Stimulated activated CD4-positive, alpha-beta T cell treated with anti-CD3 and anti-CD28 coated beads, Interleukin-1b, Interleukin-23, amount 100 ng/mL, for 48 hours (primary cell): ENCODE data around the gene IQCE.
"Not testable (repeated sequence)": the region's sequence is repeated elsewhere in the genome, so short reads cannot be mapped to it uniquely, and the experiment has no call there.

ENCODE experiments used
- DNase-seq: peaks from one replicate; pipeline ENCODE4 v3.0.0-alpha.2; 2020

Gene IQCE

GRCh38 chr7:2580636-2581035, 21.9 kb downstream of the IQCE start:
- no peak for DNase-seq

DNA sequence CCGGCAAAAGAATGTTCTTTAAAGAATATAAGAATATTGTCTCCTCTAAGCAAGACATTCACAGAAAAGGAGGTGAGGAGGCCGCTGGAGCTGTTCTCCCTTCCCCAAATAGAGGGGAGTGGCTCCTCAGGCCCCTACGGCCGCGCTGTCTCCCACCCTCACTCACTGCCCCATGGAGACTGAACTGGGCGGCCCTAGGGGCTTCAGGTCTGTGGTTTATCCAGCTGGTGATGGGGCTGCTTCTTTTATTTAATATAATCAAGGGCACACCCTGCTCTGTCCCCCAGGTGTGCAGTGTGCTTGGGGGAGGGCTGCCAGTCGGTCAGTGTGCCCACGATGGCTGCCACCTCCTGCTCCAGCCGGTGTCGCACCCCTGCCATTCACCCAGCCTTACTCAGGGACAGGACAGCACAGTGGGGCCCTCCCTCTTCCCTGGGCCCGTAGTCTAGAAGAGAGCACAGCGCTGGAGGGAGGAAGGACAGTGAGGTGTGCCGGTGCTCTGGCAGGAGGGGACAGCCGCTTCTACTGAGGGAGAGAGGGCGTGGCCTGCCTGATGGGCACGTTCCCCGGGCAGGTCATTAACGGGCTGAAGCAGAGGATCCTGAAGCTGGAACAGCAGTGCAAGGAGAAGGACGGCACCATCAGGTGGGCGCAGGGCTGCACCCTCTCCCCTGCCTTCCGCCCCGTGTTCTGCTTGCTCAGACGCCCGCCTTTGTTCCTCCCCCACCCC, 23.4 kb downstream of the IQCE start:
- no peak for DNase-seq

DNA sequence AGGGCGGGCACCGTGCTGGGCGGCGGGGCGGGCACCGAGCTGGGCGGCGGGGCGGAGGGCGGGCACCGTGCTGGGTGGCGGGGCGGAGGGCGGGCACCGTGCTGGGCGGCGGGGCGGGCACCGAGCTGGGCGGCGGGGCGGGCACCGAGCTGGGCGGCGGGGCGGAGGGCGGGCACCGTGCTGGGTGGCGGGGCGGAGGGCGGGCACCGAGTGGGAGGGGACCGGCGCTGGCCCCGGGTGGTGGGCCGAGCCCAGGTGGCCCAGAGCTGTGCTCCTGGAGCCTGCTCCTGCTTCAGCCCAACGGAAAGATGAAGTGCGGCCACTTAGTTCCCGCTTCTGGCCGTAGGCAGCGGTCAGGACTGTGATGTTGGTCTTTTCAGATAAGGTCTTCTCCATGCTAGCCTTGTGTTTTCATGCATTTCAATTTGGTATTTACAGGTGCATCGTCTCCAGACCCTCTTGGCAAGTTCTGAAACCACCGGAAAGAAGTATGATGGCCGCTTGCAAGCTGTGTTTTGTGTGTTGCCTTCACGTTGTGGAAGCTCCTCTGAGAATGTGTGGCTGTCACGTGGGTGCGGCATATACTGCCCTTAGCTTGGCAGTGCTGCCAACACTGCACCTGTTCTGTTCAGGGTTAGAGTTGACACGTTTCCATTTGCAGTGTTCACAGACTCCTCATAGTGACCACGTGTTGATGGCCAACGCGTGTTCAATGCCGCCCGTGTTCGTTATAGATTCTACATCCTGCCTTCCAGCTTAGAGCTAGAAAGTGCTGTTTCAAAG, 25.2 kb downstream of the IQCE start:
- DNase-seq, result no peak

- no peak for DNase-seq
Measured at GRCh38 chr7:2585446-2585845, 26.7 kb downstream of the IQCE start.

DNA sequence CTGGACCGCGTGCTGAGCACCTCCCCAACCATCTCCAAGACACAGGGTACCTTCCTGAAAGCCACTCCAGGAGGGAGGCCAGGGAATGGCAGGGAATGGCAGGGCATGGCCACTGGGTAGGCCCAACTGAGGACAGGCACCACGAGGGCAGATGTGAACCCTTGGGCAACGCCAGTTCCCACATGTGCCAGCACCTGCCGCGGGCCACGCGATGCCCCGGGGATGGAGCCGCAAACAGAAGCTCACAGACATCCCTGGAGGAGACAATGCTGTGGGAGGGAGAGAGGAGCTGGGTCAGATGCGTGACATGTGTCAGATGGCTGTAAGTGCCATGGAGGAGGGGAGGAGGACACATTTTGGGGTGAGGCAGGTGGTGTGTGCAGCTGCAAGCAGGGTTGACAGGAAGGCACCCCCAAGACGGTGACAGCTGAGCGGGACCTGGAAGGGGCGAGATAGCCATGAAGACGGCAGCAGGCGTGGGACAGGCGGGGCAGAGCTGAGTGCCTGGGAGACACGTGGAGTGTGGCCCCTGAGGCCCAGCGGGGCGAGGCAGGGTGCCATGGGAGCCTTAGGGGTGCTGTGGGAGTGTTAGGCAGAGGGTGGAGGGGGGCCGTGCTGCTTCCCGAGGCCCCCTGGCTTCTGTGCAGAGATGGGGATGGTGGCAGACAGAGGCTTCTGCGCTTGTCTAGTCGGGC, 27.7 kb downstream of the IQCE start:
- no peak for DNase-seq

GRCh38 chr7:2587134-2587533, 28.4 kb downstream of the IQCE start:
- no peak for DNase-seq

GRCh38 chr7:2587778-2588177, 29.0 kb downstream of the IQCE start:
- no peak for DNase-seq

- no peak for DNase-seq
Measured at GRCh38 chr7:2589341-2589740, 30.6 kb downstream of the IQCE start.

DNA sequence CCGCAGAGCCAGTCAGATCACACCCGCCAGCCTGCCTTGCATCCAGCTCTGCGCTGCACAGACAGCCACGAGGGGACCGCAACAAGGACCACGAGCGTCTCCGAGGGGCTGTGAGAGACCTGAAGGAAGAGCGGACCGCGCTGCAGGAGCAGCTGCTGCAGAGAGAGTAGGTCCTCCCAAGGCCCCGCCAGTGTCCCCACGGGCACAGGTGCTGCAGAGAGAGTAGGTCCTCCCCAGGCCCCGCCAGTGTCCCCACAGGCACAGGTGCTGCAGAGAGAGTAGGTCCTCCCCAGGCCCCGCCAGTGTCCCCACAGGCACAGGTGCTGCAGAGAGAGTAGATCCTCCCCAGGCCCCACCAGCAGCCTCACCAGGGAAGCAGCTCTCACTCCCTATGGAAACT, 31.2 kb downstream of the IQCE start:
- DNase-seq, result not testable (repeated sequence)

GRCh38 chr7:2592375-2592865, 33.6 kb downstream of the IQCE start:
- DNase-seq, result no peak

DNA sequence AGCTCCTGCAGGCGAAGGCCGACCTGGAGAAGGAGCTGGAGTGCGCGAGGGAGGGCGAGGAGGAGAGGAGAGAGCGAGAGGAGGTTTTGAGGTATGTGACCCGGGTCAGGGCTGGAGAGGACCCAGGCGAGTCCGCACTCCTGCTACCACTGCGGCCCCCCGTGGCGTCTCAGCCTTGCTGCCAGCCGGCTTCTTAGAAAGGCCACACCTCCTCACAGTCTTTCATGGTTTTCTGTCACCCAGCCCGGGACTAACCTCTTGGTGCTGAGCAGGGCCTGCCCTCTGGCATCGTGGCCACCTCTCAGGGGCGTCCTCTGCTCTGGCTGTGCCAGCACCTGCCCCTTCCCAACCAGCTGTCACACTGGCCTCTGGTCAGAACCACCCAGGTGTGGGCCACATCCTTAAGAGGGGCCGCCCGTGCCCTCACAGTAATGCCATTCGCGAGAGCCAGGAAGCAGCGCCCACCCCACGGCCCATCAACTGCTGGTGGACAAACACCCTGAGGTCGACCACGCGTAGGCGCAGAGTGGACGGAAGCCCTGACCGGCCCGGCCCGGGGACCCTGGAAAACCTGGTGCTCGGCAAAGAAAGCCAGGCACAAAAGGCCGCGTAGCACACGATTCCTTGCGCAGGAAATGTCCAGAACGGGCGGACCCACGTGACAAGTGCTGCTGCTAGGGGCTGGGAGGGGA, 34.4 kb downstream of the IQCE start:
- DNase-seq, result no peak

DNA sequence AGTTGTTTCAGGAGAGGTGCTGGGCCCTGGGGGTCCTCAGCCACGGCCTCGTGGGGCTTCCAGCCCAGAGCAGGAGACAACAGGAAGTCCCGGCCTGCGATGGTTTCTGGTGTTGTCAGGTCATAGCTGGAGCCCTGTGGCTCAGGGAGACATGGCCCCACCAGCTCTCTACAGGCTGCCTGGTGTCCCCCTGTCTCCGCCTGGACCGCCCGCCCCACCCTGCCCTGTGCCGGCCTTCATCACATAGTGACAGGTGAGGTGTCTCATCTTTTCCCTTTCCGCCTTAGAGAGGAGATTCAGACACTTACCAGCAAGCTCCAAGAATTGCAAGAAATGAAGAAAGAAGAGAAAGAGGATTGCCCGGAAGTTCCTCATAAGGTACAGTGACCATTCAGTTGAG, 35.8 kb downstream of the IQCE start:
- no peak for DNase-seq

DNA sequence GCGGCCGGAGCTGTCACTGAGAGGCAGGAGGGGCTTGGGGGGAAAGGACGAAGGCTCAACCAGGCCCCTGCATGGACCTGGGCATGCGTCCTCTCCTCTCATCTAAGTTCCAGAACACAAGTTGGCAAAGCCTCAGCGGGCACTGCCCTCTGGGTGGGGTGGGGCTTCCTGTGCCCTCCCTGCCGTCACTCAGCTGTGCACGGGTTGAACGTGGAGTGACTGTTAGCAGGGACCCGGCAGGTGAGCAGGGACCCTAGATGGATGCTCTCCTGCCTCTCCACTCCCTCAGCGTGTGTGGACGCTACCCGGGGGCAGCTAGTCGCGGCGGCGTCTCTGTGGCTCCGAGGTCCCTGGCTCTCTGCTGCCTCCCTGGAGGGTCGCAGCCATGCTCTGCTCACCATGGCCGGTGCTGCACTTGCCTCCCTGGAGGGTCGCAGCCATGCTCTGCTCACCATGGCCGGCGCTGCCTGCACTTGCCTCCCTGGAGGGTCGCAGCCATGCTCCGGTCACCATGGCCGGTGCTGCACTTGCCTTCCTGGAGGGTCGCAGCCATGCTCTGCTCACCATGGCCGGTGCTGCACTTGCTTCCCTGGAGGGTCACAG, 36.6 kb downstream of the IQCE start:
- no peak for DNase-seq

- no peak for DNase-seq
Measured at GRCh38 chr7:2596464-2597272, 37.9 kb downstream of the IQCE start.

- no peak for DNase-seq
Measured at GRCh38 chr7:2597273-2597640, 38.5 kb downstream of the IQCE start.

DNA sequence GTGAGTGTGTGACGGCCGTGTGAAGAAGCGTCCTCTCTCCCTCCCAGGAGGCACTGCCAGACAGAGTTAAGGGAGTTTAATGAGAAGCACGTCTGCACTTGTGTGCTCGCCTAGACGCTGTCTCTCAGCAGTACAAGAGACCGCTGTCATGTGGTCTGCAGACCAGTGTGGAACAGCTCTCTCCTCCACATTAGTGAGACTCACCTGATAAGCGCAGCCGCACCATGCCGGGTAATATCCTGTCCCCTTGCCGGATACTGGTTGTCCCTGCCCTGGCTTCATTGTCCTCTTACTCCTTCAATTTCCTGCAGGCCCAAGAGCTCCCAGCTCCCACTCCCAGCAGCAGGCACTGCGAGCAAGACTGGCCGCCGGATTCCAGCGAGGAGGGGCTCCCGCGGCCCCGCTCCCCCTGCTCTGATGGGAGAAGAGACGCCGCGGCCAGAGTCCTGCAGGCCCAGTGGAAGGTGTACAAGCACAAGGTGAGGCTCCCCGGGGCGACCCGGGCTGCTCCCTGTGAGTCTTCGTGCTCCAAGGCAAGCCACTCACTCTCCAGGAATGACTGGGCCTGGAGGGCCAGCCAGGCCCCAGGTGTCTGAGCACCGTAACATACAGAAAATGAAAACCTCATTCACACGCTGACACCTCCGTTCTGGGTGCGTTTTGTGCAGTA, 39.5 kb downstream of the IQCE start:
- no peak for DNase-seq

DNA sequence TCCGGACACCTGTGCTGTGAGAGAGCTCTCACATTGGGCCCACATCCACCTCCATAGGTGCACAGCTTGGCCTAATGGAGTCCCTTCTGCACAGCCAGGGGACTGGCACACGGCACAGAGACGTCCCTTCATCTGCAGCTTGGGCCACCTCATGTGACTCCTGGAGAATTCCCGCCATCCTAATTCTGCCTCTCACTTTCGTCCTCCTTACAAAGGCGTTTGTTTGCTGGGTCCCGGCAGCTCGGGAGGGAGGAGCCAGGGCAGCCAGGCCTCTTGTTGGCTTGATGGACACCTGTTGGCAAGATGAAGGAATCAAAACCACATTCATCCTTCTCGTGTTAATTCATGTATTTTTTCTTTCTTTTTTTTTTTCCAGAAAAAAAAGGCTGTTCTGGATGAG, 42.3 kb downstream of the IQCE start:
- DNase-seq, result no peak

- DNase-seq, result no peak
Measured at GRCh38 chr7:2601907-2602306, 43.1 kb downstream of the IQCE start.

GRCh38 chr7:2602406-2603043, 43.7 kb downstream of the IQCE start:
- DNase-seq, result no peak

GRCh38 chr7:2603044-2603965, 44.5 kb downstream of the IQCE start:
- DNase-seq, result no peak
